Thoracic aorta (tissue), 2 donors: ENCODE results near the gene HPSE2. TPM values are rescaled to one million over a fixed set of nuclear protein-coding genes. Genes with fewer than 3 reads are reported as not detected.

Source experiments
- ATAC-seq: fragments of 150-250 bp; one replicate; pipeline ENCODE4 v1.8.0; 2017; ENCODE audit warnings: low read depth; ENCODE audit not compliant: insufficient number of reproducible peaks, low FRiP score
- DNase-seq: peaks from one replicate; pipeline ENCODE4 v3.0.0-alpha.2; 2020; ENCODE audit warnings: low spot score
- H3K27ac ChIP-seq, 2 donors: fragments of 200-600 bp; sonication (generic); 1 replicate in 1 of 2; 2 replicates in 1 of 2; pipeline ENCODE4 v1.5.1; 2016; ENCODE audit warnings: mild to moderate bottlenecking in 2 of 2, moderate library complexity in 2 of 2
- H3K27me3 ChIP-seq: fragments of 200-600 bp; sonication (generic); replicated peaks from 2 replicates; pipeline ENCODE4 v1.6.0; 2016; ENCODE audit warnings: mild to moderate bottlenecking; ENCODE audit not compliant: insufficient read depth
- H3K36me3 ChIP-seq: fragments of 200-600 bp; sonication (generic); one replicate; pipeline ENCODE4 v1.5.1; 2016
- H3K4me1 ChIP-seq, 2 donors: fragments of 200-600 bp; sonication (generic); 1 replicate in 1 of 2; 2 replicates in 1 of 2; pipeline versions ENCODE4 v1.5.1 to v1.6.0; 2016; ENCODE audit warnings: low read depth in 2 of 2, mild to moderate bottlenecking in 1 of 2; ENCODE audit not compliant: control insufficient read depth in 1 of 2
- H3K4me3 ChIP-seq: fragments of 200-600 bp; sonication (generic); 2 replicates; pipeline ENCODE4 v1.5.1; 2016; ENCODE audit warnings: mild to moderate bottlenecking
- H3K9me3 ChIP-seq: fragments of 200-600 bp; sonication (generic); 2 replicates; pipeline ENCODE4 v1.5.1; 2016
- CTCF ChIP-seq: fragments of 200-600 bp; sonication (generic); IDR thresholded peaks from one replicate; pipeline ENCODE4 v1.5.1; 2019; ENCODE audit warnings: antibody characterized with exemption
- total RNA-seq, 2 donors: library from RNA; depleted of rRNA; stranded (reverse); fragments of >200 nt; gene quantifications; one replicate each; pipeline versions ENCODE4 v1.1.0 to v1.2.3, GENCODE V29; 2016

The HPSE2 gene
- total RNA-seq, 2 donors from 2014 or later, result 1.1 to 1.8 TPM

- peaks cover 2% of the 10 kb centered on the region for H3K9me3 ChIP-seq
- ATAC-seq (no peak), DNase-seq (no peak)
- no peak overlapping the region for H3K4me3 ChIP-seq
- no peaks in the 10 kb centered on the region for H3K27me3 ChIP-seq
- H3K36me3 ChIP-seq, result no peaks in the 10 kb centered on the region
- no peaks in the 10 kb centered on the region for H3K4me1 ChIP-seq
- no peak for TF ChIP-seq CTCF
- no peak overlapping the region for H3K27ac ChIP-seq
These were observed 636.5 kb downstream of the HPSE2 start for GRCh38 chr10:98599032-98599610.

GRCh38 chr10:98596404-98596803 lies 639.2 kb downstream of the HPSE2 start:
- H3K4me3 ChIP-seq, result no peak overlapping the region

GRCh38 chr10:98589691-98590090 lies 646.0 kb downstream of the HPSE2 start:
- Histone ChIP-seq H3K9me3 (no peaks in the 10 kb centered on the region), H3K27ac (no peak overlapping the region), H3K4me1 (no peaks in the 10 kb centered on the region), H3K27me3 (no peaks in the 10 kb centered on the region), H3K36me3 (no peaks in the 10 kb centered on the region), H3K4me3 (no peak overlapping the region)
- no peak for TF ChIP-seq CTCF
- no peak for ATAC-seq
- DNase-seq, result no peak

More at GRCh38 chr10:98596404-98596803, 639.2 kb downstream of the HPSE2 start:
- Histone ChIP-seq H3K27me3 (no peaks in the 10 kb centered on the region), H3K27ac (no peak overlapping the region), H3K4me1 (no peaks in the 10 kb centered on the region), H3K9me3 (peaks cover 2% of the 10 kb centered on the region), H3K36me3 (no peaks in the 10 kb centered on the region)
- DNase-seq, result no peak
- ATAC-seq, result no peak
- no peak for TF ChIP-seq CTCF

GRCh38 chr10:98589007-98589406 lies 646.6 kb downstream of the HPSE2 start:
- H3K27ac ChIP-seq, result no peak overlapping the region
- no peaks in the 10 kb centered on the region for H3K27me3 ChIP-seq
- DNase-seq, result no peak

More at GRCh38 chr10:98589007-98589406, 646.6 kb downstream of the HPSE2 start:
- TF ChIP-seq CTCF, result no peak
- no peak overlapping the region for H3K4me3 ChIP-seq
- H3K36me3 ChIP-seq, result no peaks in the 10 kb centered on the region
- H3K9me3 ChIP-seq, result no peaks in the 10 kb centered on the region
- no peak for ATAC-seq
- H3K4me1 ChIP-seq, result no peaks in the 10 kb centered on the region
